ENCODE results near the gene ADD3. TPM values are rescaled to one million over a fixed set of nuclear protein-coding genes. Genes with fewer than 3 reads are reported as not detected.

The ADD3 gene
- total and polyA plus RNA-seq, 2 donors from 2014 or later = 56.9 to 79.2 TPM

GRCh38 chr10:110171032-110171431 is 163.2 kb downstream of the ADD3 start:
- H3K27ac ChIP-seq (ENCODE audit: low read depth in 2 of 2, low read length in 2 of 2) = no peak overlapping the region
- FAIRE-seq (no peak), DNase-seq (no peak)
- peaks cover 5% of the 10 kb centered on the region for H3K27me3 ChIP-seq (ENCODE audit: control insufficient read depth, insufficient read depth, low read length)
- H3K9me3 ChIP-seq (ENCODE audit: control insufficient read depth in 2 of 3, insufficient read depth in 1 of 3, low read length in 3 of 3) = no peaks in the 10 kb centered on the region
- H3K36me3 ChIP-seq (ENCODE audit: control insufficient read depth in 2 of 3, insufficient read depth in 3 of 3, low read length in 3 of 3) = no peaks in the 10 kb centered on the region
- H3K4me3 ChIP-seq (ENCODE audit: low read length in 3 of 3) = no peak overlapping the region
- no peak overlapping the region for H3K9ac ChIP-seq (ENCODE audit: low read length in 3 of 3)
- no peak for TF ChIP-seq CTCF (IDR thresholded peaks at IDR 0.05; ENCODE audit: borderline replicate concordance, extremely low read depth, insufficient read depth)
- intact Hi-C loops (cut with DNase I) = no loop called here
- H3K4me1 ChIP-seq (ENCODE audit: control insufficient read depth in 2 of 3, insufficient read depth in 2 of 3, low read depth in 1 of 3, low read length in 3 of 3) = peaks cover 3 to 8% (median 3%) of the 10 kb centered on the region in 3 donors

GRCh38 chr10:110172155-110172554 is 164.4 kb downstream of the ADD3 start:
- intact Hi-C loops (cut with DNase I) = no loop called here
- no peak overlapping the region for H3K9ac ChIP-seq (ENCODE audit: low read length in 3 of 3)
- no peaks in the 10 kb centered on the region for H3K36me3 ChIP-seq (ENCODE audit: control insufficient read depth in 2 of 3, insufficient read depth in 3 of 3, low read length in 3 of 3)
- H3K9me3 ChIP-seq (ENCODE audit: control insufficient read depth in 2 of 3, insufficient read depth in 1 of 3, low read length in 3 of 3) = no peaks in the 10 kb centered on the region
- TF ChIP-seq CTCF (IDR thresholded peaks at IDR 0.05; ENCODE audit: borderline replicate concordance, extremely low read depth, insufficient read depth) = no peak
- no peak for FAIRE-seq
- no peak overlapping the region for H3K27ac ChIP-seq (ENCODE audit: low read depth in 2 of 2, low read length in 2 of 2)
- no peak overlapping the region for H3K4me3 ChIP-seq (ENCODE audit: low read length in 3 of 3)
- DNase-seq = no peak
- H3K4me1 ChIP-seq (ENCODE audit: control insufficient read depth in 2 of 3, insufficient read depth in 2 of 3, low read depth in 1 of 3, low read length in 3 of 3) = peaks cover 3 to 8% (median 5%) of the 10 kb centered on the region in 3 donors
- peaks cover 5% of the 10 kb centered on the region for H3K27me3 ChIP-seq (ENCODE audit: control insufficient read depth, insufficient read depth, low read length)

- no peak overlapping the region for H3K9ac ChIP-seq (ENCODE audit: low read length in 3 of 3)
- FAIRE-seq (no peak), DNase-seq (no peak)
- H3K27ac ChIP-seq (ENCODE audit: low read depth in 2 of 2, low read length in 2 of 2) = no peak overlapping the region
- no peaks in the 10 kb centered on the region for H3K36me3 ChIP-seq (ENCODE audit: control insufficient read depth in 2 of 3, insufficient read depth in 3 of 3, low read length in 3 of 3)
- H3K9me3 ChIP-seq (ENCODE audit: control insufficient read depth in 2 of 3, insufficient read depth in 1 of 3, low read length in 3 of 3) = no peaks in the 10 kb centered on the region
- peaks cover under 1% of the 10 kb centered on the region for H3K27me3 ChIP-seq (ENCODE audit: control insufficient read depth, insufficient read depth, low read length)
- no peak for TF ChIP-seq CTCF (IDR thresholded peaks at IDR 0.05; ENCODE audit: borderline replicate concordance, extremely low read depth, insufficient read depth)
- intact Hi-C loops (cut with DNase I) = no loop called here
- peaks cover 0 to 6% (median 2%) of the 10 kb centered on the region in 3 donors for H3K4me1 ChIP-seq (ENCODE audit: control insufficient read depth in 2 of 3, insufficient read depth in 2 of 3, low read depth in 1 of 3, low read length in 3 of 3)
- H3K4me3 ChIP-seq (ENCODE audit: low read length in 3 of 3) = no peak overlapping the region
These were observed 166.4 kb downstream of the ADD3 start for GRCh38 chr10:110174201-110174600.

- H3K9ac ChIP-seq (ENCODE audit: low read length in 3 of 3) = no peak overlapping the region
- H3K4me1 ChIP-seq (ENCODE audit: control insufficient read depth in 2 of 3, insufficient read depth in 2 of 3, low read depth in 1 of 3, low read length in 3 of 3) = peaks cover 0 to 2% (median under 1%) of the 10 kb centered on the region in 3 donors
- no peaks in the 10 kb centered on the region for H3K36me3 ChIP-seq (ENCODE audit: control insufficient read depth in 2 of 3, insufficient read depth in 3 of 3, low read length in 3 of 3)
- no peaks in the 10 kb centered on the region for H3K27me3 ChIP-seq (ENCODE audit: control insufficient read depth, insufficient read depth, low read length)
- H3K27ac ChIP-seq (ENCODE audit: low read depth in 2 of 2, low read length in 2 of 2) = no peak overlapping the region
- FAIRE-seq (no peak), DNase-seq (no peak)
- TF ChIP-seq CTCF (IDR thresholded peaks at IDR 0.05; ENCODE audit: borderline replicate concordance, extremely low read depth, insufficient read depth) = no peak
- no peak overlapping the region for H3K4me3 ChIP-seq (ENCODE audit: low read length in 3 of 3)
- intact Hi-C loops (cut with DNase I) = no loop called here
- H3K9me3 ChIP-seq (ENCODE audit: control insufficient read depth in 2 of 3, insufficient read depth in 1 of 3, low read length in 3 of 3) = no peaks in the 10 kb centered on the region
These were observed 167.0 kb downstream of the ADD3 start for GRCh38 chr10:110174816-110175215.
